ENCODE measurements around the gene TGFBR3. TPM values are rescaled to one million over a fixed set of nuclear protein-coding genes. Genes with fewer than 3 reads are reported as not detected.

Gene TGFBR3
- total and polyA plus RNA-seq, 2 of the 13 experiments (the other 11 are each of a cell fraction or from before 2014, with no cell fraction given): 76.5 to 195 TPM

GRCh38 chr1:91736715-91737615, 149.0 kb downstream of the TGFBR3 start (continued):
- TF ChIP-seq ETV6 (CRISPR knock-in tag; conservative IDR thresholded peaks at IDR 0.05) (no peak), PPARG (CRISPR knock-in tag; conservative IDR thresholded peaks at IDR 0.05) (0 out of 2 replicates have a peak, but pooled peaks have one; percentile 6), SOX5 (CRISPR knock-in tag; IDR thresholded peaks at IDR 0.05; ENCODE audit: borderline replicate concordance) (peak; percentile 56; the same call in 1 of the 2 replicates), ZNF724P (CRISPR knock-in tag; IDR thresholded peaks at IDR 0.05; ENCODE audit: borderline replicate concordance) (no peak), HNF4G (IDR thresholded peaks at IDR 0.05; ENCODE audit: borderline replicate concordance, low read depth, low read length) (no peak), HNF4G (CRISPR knock-in tag; IDR thresholded peaks at IDR 0.05; ENCODE audit: borderline replicate concordance, low read depth) (no peak), ZFP62 (CRISPR knock-in tag; IDR thresholded peaks at IDR 0.05) (no peak), HOXA3 (CRISPR knock-in tag; IDR thresholded peaks at IDR 0.05) (peak; percentile 20; the same call in 1 of the 2 replicates), SRSF9 (IDR thresholded peaks at IDR 0.05; ENCODE audit: borderline replicate concordance, insufficient read depth, low read depth, low read length, poor library complexity, severe bottlenecking) (no peak), GZF1 (CRISPR knock-in tag; IDR thresholded peaks at IDR 0.05) (no peak), SIN3B (IDR thresholded peaks at IDR 0.05; ENCODE audit: low read length) (no peak), ZNF749 (CRISPR knock-in tag; IDR thresholded peaks at IDR 0.05; ENCODE audit: borderline replicate concordance) (no peak), MXI1 (IDR thresholded peaks at IDR 0.05; ENCODE audit: borderline replicate concordance, low read depth, low read length) (peak; percentile 30; the same call in 1 of the 3 replicates), ZNF691 (CRISPR knock-in tag; IDR thresholded peaks at IDR 0.05; ENCODE audit: borderline replicate concordance, low read depth) (no peak), HMGXB3 (CRISPR knock-in tag; IDR thresholded peaks at IDR 0.05; ENCODE audit: borderline replicate concordance) (no peak), GFI1 (CRISPR knock-in tag; IDR thresholded peaks at IDR 0.05; ENCODE audit: borderline replicate concordance) (no peak), SATB2 (CRISPR knock-in tag; IDR thresholded peaks at IDR 0.05) (no peak), ZNF329 (CRISPR knock-in tag; IDR thresholded peaks at IDR 0.05; ENCODE audit: low read depth) (no peak), MEIS1 (CRISPR knock-in tag; IDR thresholded peaks at IDR 0.05; ENCODE audit: borderline replicate concordance) (no peak), ATF7 (IDR thresholded peaks at IDR 0.05) (no peak), ATF7 (CRISPR knock-in tag; IDR thresholded peaks at IDR 0.05) (no peak), DNMT1 (CRISPR knock-in tag; IDR thresholded peaks at IDR 0.05) (no peak), EHMT2 (IDR thresholded peaks at IDR 0.05; ENCODE audit: borderline replicate concordance, low read depth, low read length) (no peak), JARID2 (CRISPR knock-in tag; IDR thresholded peaks at IDR 0.05; ENCODE audit: insufficient replicate concordance) (no peak), NAIF1 (CRISPR knock-in tag; IDR thresholded peaks at IDR 0.05; ENCODE audit: borderline replicate concordance) (no peak), BHLHE40 (IDR thresholded peaks at IDR 0.05; ENCODE audit: low read length) (peak; percentile 76)
